M059J (cell line): ENCODE measurements around the gene RDM1. TPM values are rescaled to one million over a fixed set of nuclear protein-coding genes. Genes with fewer than 3 reads are reported as not detected.

Experiments
- DNase-seq: peaks from one replicate; pipeline ENCODE4 v3.0.0-alpha.2; 2012; ENCODE audit warnings: low read depth
- total RNA-seq: library from RNA; depleted of rRNA; stranded (reverse); fragments of >200 nt; shearing (Covaris generic); gene quantifications from 2 replicates; pipeline ENCODE4 v1.2.3, GENCODE V29; 2014; rRNA removed

RDM1 gene
- total RNA-seq, 1 experiment from 2014 or later: 4.9 TPM

DNA sequence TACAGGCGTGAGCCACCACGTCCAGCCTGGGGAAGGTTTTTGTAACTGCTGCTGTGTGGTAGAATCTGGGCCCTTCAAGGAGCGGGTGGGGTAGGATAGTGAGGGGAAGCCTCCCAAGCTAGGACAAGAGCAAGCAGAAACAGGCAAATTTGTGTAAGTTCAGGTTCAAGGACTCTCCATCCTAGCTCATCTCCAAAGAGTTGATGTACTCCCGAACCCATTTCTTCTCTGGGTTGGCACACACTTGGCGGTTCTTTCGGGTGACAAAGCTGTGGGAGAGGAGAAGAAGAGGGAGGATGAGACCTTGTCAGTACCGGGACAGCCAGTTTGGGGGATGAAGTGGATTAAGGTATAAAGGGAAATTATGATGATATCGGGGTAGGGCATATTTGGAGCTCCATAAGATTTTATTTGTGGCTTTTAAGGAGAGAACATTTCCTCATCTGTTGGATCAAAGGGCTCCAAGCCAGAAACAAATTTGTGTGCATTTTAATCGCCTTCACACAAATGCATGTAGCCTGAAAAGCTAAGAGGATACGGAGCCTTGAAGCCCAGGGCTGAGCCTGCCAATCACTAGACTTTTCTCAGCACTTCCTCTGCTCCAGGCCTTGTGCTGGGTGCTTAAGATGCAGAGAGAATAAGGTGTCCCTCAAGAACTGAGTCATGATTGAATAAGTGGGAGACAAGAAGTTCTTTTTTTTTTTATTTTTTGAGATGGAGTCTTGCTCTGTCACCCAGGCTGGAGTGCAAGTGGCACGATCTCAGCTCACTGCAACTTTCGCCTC, 58.2 kb downstream of the RDM1 start:
- DNase-seq: no peak

DNA sequence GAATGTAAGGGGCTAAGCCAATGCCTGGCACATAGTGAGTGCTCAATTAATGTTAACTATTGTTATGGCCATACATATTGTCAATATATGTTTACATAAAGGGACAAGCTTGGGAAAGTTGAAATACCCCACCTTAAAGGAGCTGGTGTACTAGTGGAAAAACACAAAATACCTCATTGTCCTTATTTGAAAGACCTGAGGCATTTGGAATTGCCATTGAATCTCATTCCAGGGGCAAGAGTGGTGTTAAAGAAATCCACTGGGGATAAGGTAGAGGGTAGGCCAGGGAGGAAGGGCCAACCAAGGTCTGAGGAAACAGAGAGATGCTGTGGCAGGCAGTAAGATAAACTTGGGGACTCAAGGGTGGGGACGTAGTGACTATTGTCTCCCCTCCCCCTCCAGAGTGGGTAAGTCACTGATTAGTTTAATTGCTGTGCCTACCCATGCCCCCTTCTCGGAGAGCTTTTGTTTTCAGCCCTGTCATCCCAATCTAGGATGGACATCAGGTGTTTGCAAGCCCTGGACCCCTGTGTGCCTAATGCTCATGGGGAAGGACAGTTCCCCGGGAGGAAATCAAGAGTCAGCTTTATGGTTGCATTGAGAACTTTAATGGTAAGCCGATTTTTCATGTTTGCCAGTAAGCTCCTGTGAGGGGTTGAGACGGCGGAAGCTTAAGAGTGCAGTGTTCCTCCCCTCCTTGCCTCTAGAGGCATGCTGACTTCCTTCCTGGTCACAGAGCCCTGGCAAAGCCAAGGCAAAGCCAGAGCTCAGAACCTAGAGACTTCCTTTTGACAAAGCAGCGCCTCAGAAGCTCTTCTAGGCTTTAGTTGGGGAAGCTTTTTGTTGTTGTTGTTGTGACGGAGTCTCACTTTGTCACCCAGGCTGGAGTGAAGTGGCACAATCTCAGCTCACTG, 59.4 kb downstream of the RDM1 start:
- DNase-seq: no peak

DNA sequence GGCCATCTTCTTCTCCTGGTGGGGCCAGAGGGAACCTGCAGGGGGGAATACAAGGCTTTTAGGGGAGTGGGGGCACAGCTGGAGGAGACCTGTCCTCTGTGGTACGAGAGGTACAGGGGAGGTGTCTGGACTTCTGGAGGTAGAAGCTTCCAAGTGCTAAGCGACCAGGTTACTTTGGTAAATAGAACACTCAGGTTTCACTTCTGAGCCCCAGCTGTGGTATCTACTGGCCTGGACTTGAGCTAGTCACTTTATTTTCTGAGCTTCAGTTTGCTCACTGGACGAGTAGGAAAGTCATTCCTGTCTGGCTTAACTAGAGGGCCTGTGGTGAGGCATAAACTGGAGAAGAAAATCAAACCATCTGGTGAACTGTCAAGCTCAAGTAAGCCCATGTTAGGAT, 61.8 kb downstream of the RDM1 start, which contains the start of gene HEATR9:
Gene HEATR9 (minus strand): TSS at position 155 of the 400 bp plus-strand sequence. CDS start 149 bp downstream, at position 6.
- DNase-seq: no peak

Other genes with a start within 250 kb of the RDM1 start
- gene RASL10B, start 199.1 kb downstream of the RDM1 start, total RNA-seq: 0.71 and 0.89 TPM in 2 replicates
- gene GAS2L2, start 177.5 kb downstream of the RDM1 start, total RNA-seq: not detected in 2 replicates
- not detected in 2 replicates for gene C17orf50, start 169.9 kb downstream of the RDM1 start, total RNA-seq
- 0.17 and 1.2 TPM in 2 replicates for gene MMP28, start 135.1 kb downstream of the RDM1 start, total RNA-seq
- 11.3 and 21.0 TPM in 2 replicates for gene TAF15, start 121.3 kb downstream of the RDM1 start, total RNA-seq
- gene HEATR9, start 61.9 kb downstream of the RDM1 start, total RNA-seq: not detected in 2 replicates
- gene CCL5, start 50.4 kb downstream of the RDM1 start, total RNA-seq: 36.1 and 37.6 TPM in 2 replicates
- not detected in 2 replicates for gene LYZL6, start 12.9 kb upstream of the RDM1 start, total RNA-seq
- not detected in 2 replicates for gene CCL16, start 50.7 kb upstream of the RDM1 start, total RNA-seq
- gene CCL14, start 56.0 kb upstream of the RDM1 start, total RNA-seq: not detected in 2 replicates
- gene CCL15, start 70.8 kb upstream of the RDM1 start, total RNA-seq: not detected in 2 replicates
- gene CCL23, start 87.2 kb upstream of the RDM1 start, total RNA-seq: not detected in 2 replicates
- not detected in 2 replicates for gene CCL18, start 133.5 kb upstream of the RDM1 start, total RNA-seq
- gene CCL3, start 159.4 kb upstream of the RDM1 start, total RNA-seq: not detected in 2 replicates
- 0.10 TPM in 1 of 2 replicates, not detected in the other for gene CCL4, start 173.1 kb upstream of the RDM1 start, total RNA-seq
- not detected in 2 replicates for gene TBC1D3B, start 245.9 kb upstream of the RDM1 start, total RNA-seq